ENCODE results near the gene PYDC2.
"Not testable (repeated sequence)": the region's sequence is repeated elsewhere in the genome, so short reads cannot be mapped to it uniquely, and the experiment has no call there.

Gene PYDC2

GRCh38 chr3:191473661-191474198, 12.8 kb downstream of the PYDC2 start:
- DNase-seq, result no peak

- DNase-seq, result no peak
Observed at GRCh38 chr3:191476066-191476772, 15.3 kb downstream of the PYDC2 start.

GRCh38 chr3:191483994-191484393, 23.0 kb downstream of the PYDC2 start:
- DNase-seq, result not testable (repeated sequence)

- no peak for DNase-seq
Observed at GRCh38 chr3:191484461-191484860, 23.5 kb downstream of the PYDC2 start.

- no peak for DNase-seq
Observed at GRCh38 chr3:191492601-191493000, 31.6 kb downstream of the PYDC2 start.

GRCh38 chr3:191493336-191493735, 32.4 kb downstream of the PYDC2 start:
- DNase-seq, result no peak

- DNase-seq, result no peak
Observed at GRCh38 chr3:191499307-191500080, 38.5 kb downstream of the PYDC2 start.

GRCh38 chr3:191500892-191501291, 39.9 kb downstream of the PYDC2 start:
- no peak for DNase-seq

GRCh38 chr3:191502583-191502982, 41.6 kb downstream of the PYDC2 start:
- DNase-seq, result no peak

GRCh38 chr3:191509078-191509477, 48.1 kb downstream of the PYDC2 start:
- no peak for DNase-seq
